ENCODE measurements around the gene TRAK2.
"Not testable (repeated sequence)": the region's sequence is repeated elsewhere in the genome, so short reads cannot be mapped to it uniquely, and the experiment has no call there.

Gene TRAK2

DNA sequence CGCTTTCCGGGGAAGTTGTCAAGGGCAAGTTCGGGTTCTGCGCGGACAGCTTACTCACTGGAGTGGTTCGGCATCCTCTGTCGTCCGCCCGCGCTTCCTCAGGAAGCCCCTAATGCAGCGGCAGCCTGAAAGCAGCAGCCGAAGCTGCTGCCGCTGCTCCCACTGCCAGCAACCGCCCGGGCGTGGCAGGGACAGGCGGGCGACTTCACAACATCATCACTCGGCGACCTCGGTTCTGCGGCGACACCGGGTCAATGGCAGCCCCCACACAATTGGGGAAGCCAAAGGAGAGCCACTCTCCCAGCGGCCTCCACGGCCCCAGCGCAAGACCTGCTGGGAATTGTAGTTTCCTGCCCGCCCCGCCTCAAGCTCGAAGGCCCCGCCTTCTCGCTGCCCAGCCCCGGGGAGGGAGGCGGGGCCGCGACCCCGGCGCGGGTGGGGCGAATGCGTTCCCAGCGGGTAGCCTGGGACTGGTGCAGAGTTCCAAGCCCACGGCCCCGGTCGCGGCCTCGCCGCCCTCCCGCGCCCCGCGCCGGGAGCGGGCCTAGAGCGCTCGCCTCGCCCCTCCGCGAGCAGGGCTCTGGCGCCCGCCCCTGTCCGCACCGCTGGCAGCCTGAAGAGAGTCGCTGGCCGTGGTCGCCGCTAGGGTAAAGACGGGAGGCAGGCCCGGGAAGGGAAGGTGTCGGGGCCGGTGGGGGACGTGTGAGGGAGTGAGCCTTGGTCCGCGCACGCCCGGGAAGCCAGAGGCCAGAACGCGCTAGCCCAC, at the start of gene TRAK2, which contains the start of gene STRADB:
TSS of gene TRAK2 (minus strand) at position 167 of the 766 bp plus-strand sequence. CDS start 30,951 bp downstream, outside the sequence.
TSS of gene STRADB (plus strand) at position 449 of the 766 bp plus-strand sequence. CDS start 3,101 bp downstream, outside the sequence.
- DNase-seq (ENCODE audit: low spot score) = peak; percentile 98

DNA sequence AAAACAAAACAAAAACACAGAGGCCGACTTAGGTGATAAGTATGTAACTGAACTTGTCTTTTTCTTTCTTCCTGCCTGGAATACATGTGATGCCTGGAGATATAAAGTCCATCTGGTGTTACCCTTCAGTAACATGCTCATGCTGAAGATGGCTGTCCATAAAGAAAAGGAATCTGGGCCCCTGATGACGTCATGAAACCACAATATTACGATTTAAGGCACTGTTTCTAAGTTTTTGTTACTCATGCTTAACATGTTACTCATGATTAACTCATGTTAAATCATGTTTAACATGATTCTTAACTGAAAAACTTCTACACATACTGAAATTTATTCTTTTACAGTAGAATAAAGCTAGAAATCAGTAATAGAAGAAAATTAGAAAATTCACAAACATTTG, 49.3 kb upstream of the TRAK2 start:
- DNase-seq (ENCODE audit: low spot score) = no peak

GRCh38 chr2:201496785-201497184, 45.5 kb upstream of the TRAK2 start:
- no peak for DNase-seq (ENCODE audit: low spot score)

DNA sequence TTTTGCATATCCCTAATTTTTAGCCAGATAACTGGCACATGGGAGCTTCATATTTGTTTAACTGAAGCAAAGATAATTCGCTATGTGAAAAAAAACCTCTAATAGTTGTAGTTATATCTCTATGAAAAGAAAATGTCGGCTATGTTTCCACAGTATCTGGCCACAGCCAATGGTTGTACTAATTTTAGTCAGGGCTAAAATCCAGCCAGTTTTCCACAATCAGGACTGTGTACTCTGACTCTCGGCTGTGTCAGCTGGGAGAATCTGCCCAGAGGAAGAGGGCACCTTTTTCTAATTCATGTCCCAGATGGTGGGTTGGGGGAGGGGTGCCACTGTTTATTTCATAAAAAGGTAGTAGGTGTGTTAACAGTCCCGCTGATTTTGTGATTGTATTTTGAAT, 39.0 kb upstream of the TRAK2 start:
- DNase-seq (ENCODE audit: low spot score) = no peak

DNA sequence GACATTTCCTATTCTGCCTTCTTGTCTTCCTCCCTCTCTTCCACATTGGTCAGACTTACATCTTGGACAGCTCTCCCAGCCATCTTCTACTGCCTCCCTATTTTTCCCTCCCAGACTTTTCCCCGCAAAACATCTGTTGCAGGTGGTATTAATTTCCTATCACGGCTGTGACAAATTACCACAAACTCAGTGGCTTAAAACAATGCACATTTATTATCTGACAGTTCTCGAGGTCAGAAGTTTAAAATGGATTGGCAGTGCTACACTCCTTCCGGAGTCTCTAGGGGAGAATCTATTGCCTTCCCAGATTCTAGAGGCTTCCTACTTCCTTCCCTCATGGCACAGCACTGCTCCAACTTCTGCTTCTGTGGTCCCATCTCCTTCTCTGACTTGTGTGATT, 33.5 kb upstream of the TRAK2 start:
- no peak for DNase-seq (ENCODE audit: low spot score)

GRCh38 chr2:201483758-201484157, 32.5 kb upstream of the TRAK2 start:
- not testable (repeated sequence) for DNase-seq (ENCODE audit: low spot score)

DNA sequence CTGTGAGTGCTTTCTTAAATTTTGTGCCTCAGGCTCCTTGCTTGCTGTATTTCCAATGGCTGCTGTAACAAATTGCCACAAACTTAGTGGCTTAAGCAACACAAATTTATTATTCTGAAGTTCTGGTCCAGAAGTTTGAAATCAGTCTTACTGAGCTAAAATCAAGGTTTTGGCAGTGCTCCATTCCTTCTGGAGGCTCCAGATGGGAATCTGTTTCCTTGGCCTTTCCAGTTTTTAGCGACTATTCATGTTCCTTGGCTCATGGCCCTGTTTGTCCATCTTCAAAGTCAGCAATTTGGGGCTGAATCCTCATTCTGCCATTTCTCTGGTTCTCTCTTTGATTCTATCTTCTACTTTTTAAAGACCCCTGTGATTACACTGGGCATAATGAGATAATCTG, 32.1 kb upstream of the TRAK2 start:
- no peak for DNase-seq (ENCODE audit: low spot score)

GRCh38 chr2:201482543-201482942, 31.3 kb upstream of the TRAK2 start:
- DNase-seq (ENCODE audit: low spot score) = no peak

- no peak for DNase-seq (ENCODE audit: low spot score)
Measured at GRCh38 chr2:201472411-201472810, 21.2 kb upstream of the TRAK2 start.

GRCh38 chr2:201471732-201472393, 20.6 kb upstream of the TRAK2 start:
- DNase-seq (ENCODE audit: low spot score) = no peak

GRCh38 chr2:201470821-201471731, 19.8 kb upstream of the TRAK2 start:
- DNase-seq (ENCODE audit: low spot score) = no peak

- DNase-seq (ENCODE audit: low spot score) = no peak
Measured at GRCh38 chr2:201467666-201468065, 16.4 kb upstream of the TRAK2 start.

- peak; percentile 33 for DNase-seq (ENCODE audit: low spot score)
Measured at GRCh38 chr2:201466050-201466675, 14.9 kb upstream of the TRAK2 start.

DNA sequence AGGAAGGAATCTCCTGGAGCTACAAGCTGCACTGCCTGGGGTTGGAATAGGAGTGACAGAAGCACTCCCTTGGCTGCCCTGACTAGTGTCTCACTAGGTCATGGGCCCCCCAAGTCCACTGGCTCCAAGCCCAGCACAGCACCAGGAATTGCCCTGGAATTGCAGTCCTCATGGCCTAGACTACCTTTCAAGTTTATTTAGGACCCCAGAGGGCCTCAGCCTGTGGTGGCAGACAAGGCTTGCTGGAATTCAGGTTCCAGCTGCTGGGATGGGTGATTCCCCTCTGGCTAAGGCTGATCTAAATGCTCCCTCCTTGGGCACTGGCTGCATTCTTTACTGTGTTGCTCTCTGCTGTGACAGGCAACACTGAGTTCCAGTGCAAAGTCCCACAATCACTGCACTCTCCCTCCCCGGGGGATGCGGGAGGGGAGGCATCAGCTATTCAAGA, 14.3 kb upstream of the TRAK2 start:
- DNase-seq (ENCODE audit: low spot score) = peak; percentile 34

DNA sequence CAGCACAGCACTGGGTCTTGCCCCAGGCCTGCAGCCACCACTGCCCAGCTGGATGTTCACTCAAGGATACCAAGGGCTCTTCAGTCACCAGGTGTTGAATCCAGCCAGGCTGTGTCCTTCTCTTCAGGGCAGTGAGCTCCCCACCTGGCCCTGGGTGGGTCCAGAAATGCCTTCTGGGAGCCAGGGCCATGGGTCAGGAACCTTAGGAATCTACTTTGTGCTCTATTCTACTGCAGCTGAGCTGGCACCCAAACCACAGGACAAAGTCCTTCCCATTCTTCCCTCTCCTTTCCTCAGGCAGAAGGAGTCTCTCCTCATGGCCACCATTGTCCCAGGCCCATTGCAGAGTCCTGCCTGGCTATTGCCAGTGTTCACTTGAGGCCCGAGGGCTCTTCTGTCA, 13.3 kb upstream of the TRAK2 start:
- DNase-seq (ENCODE audit: low spot score) = no peak

- DNase-seq (ENCODE audit: low spot score) = no peak
Measured at GRCh38 chr2:201460532-201460931, 9.3 kb upstream of the TRAK2 start.

DNA sequence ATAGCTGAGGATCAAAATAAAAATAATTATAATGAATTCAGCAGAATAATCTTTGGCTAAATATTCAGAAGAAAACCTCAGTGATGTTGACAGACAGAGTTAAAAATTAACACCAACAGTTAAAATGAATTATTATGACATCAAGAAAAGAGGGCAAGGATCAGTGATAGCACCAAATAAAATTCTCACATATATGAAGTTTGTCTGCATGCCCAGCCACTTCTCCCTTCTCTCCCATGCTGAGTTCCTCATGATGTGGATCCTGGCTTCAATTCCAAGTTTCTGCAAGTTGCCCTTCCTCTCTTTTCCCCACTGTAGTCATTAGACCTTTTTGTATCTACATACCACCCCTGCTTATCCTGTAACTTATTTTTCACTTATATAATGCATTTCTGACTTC, 7.1 kb upstream of the TRAK2 start:
- DNase-seq (ENCODE audit: low spot score) = no peak

DNA sequence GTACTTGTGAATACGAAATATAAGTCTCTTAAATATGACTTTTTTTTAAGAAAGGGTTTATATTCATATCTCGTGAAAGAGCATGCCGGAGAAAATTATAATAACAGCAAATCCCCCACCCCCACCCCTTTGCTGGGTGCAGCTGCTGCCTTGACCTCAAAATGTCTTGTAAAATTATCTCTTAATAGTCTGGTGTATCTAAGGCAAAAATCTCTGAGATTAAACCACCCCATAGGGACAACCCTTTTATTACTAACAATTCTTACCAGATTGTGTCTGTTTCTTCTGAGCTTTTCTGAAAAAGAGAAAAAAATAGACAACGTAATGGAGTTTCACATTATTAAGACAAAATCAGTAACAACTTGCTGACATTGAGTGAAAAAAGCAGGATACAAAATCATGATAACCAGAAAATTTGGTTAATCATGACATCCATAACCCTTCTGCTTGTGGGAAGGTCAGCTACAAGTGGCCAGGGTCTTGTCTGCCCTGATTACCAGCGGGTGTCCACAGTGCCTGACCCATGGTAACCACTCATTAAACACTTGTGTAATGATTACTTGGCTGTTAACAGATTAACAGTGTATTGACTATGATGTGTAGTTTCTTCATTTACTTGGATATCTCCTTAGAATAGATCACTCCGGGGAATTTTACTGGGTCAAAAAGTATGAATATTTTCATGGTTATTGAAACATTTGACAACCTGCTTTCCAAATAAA, 1.8 kb upstream of the TRAK2 start:
- no peak for DNase-seq (ENCODE audit: low spot score)

DNA sequence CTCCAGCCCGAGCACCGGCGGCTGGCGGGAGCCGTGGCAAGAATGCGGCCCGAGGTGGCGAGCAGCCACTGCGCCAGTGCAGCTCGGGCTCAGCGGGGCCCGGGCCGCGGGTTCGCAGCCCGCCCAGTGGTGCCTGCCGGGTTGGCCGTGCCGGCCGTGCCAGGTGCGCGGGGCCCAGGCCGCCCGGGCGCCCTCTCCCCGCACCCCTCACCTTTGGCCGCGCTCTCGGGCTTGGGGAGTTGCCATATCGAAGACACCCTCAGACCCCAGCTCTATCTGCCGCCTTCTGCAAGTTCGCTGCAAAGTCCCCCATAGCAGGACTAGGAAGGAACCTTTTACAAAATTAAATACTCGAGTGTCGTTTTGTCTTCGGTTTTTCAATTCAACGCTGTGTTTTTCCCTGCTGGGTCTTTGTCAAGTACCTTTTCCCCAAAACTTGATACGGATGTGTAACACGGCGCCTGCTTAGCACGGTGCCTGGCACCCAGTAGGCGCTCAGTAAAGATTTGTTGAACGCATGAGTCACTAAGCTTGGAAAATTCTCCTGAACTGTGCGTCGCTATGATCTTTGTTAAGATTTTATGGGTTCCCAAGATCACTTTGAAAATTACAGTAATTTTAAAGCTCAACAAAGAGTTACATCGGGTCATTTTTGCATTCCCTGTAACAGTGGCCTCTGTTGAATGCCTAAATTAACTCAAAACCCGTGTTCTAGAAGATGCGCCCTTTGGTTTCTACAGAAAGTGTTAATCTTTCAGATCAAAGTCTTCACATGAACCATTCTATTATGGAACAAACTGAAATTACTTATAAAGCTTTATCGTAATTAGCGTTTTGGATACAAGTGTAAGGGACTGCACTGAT, 1.0 kb upstream of the TRAK2 start:
- no peak for DNase-seq (ENCODE audit: low spot score)

- DNase-seq (ENCODE audit: low spot score) = no peak
Measured at GRCh38 chr2:201450954-201451291, 335 bp downstream of the TRAK2 start.
